HL-60 (cell line): ENCODE measurements around the gene HAL.
"Not testable (repeated sequence)": the region's sequence is repeated elsewhere in the genome, so short reads cannot be mapped to it uniquely, and the experiment has no call there.

Source experiments
- DNase-seq, 2 experiments: peaks; one replicate each; pipeline ENCODE4 v3.0.0-alpha.2; 2010 to 2020; ENCODE audit warnings: low read depth in 1 of 2, low spot score in 1 of 2
- H3K27ac ChIP-seq: fragments of 250-450 bp; sonication (Bioruptor Pico); replicated peaks from 2 replicates; pipeline ENCODE4 v1.5.1; 2020; ENCODE audit warnings: mild to moderate bottlenecking, moderate library complexity
- H3K27me3 ChIP-seq: fragments of 250-450 bp; sonication (Bioruptor Pico); 2 replicates; pipeline ENCODE4 v1.5.1; 2021; ENCODE audit warnings: mild to moderate bottlenecking, moderate library complexity; ENCODE audit not compliant: insufficient read depth, poor library complexity, severe bottlenecking
- H3K4me3 ChIP-seq: replicated peaks from 2 replicates; pipeline ENCODE4 v1.5.1; 2011; ENCODE audit warnings: mild to moderate bottlenecking, control low read depth, low read length; ENCODE audit not compliant: insufficient read depth
- CTCF ChIP-seq: IDR thresholded peaks from one replicate; pipeline ENCODE4 v1.5.1; 2011; ENCODE audit warnings: low read length, control low read depth, inconsistent platforms; ENCODE audit not compliant: insufficient read depth
- GABPA ChIP-seq: IDR thresholded peaks from 2 replicates; pipeline ENCODE4 v1.6.1; 2012; ENCODE audit warnings: low read depth
- POLR2AphosphoS5 ChIP-seq: IDR thresholded peaks from 2 replicates; pipeline ENCODE4 v1.6.1; 2012; ENCODE audit warnings: low read depth
- REST ChIP-seq: IDR thresholded peaks from 2 replicates; pipeline ENCODE4 v1.6.1; 2012; ENCODE audit warnings: low read depth; ENCODE audit not compliant: insufficient replicate concordance
- SPI1 ChIP-seq: IDR thresholded peaks from 2 replicates; pipeline ENCODE4 v1.6.1; 2012; ENCODE audit warnings: low read depth, mild to moderate bottlenecking, borderline replicate concordance

HAL gene

GRCh38 chr12:95974358-95974757, 21.8 kb downstream of the HAL start:
- DNase-seq = no peak
- no peak overlapping the region for H3K4me3 ChIP-seq
- H3K27me3 ChIP-seq = no peaks in the 10 kb centered on the region

GRCh38 chr12:95972832-95973456, 23.2 kb downstream of the HAL start:
- Histone ChIP-seq H3K27me3 (no peaks in the 10 kb centered on the region), H3K4me3 (no peak overlapping the region), H3K27ac (no peak overlapping the region)
- DNase-seq = no peak
- no peak for TF ChIP-seq REST
- TF ChIP-seq POLR2AphosphoS5 = no peak
- no peak for TF ChIP-seq SPI1
- TF ChIP-seq CTCF = no peak
- TF ChIP-seq GABPA = no peak

More at GRCh38 chr12:95974358-95974757, 21.8 kb downstream of the HAL start:
- no peak for TF ChIP-seq REST
- TF ChIP-seq GABPA = no peak
- TF ChIP-seq POLR2AphosphoS5 = no peak
- no peak for TF ChIP-seq SPI1
- no peak for TF ChIP-seq CTCF
- H3K27ac ChIP-seq = no peak overlapping the region

GRCh38 chr12:95970905-95971304, 25.2 kb downstream of the HAL start:
- TF ChIP-seq CTCF (no peak), POLR2AphosphoS5 (no peak), GABPA (no peak), SPI1 (no peak), REST (no peak)

GRCh38 chr12:95969116-95969515, 27.0 kb downstream of the HAL start:
- H3K27me3 ChIP-seq, H3K27ac ChIP-seq, H3K4me3 ChIP-seq, DNase-seq: not testable (repeated sequence)

More at GRCh38 chr12:95970905-95971304, 25.2 kb downstream of the HAL start:
- no peak for DNase-seq
- no peaks in the 10 kb centered on the region for H3K27me3 ChIP-seq
- no peak overlapping the region for H3K4me3 ChIP-seq
- H3K27ac ChIP-seq = no peak overlapping the region
